ENCODE data around the gene HPSE. TPM values are rescaled to one million over a fixed set of nuclear protein-coding genes. Genes with fewer than 3 reads are reported as not detected.

HPSE gene
- total and polyA plus RNA-seq, 2 donors (not counting 3 experiments of a cell fraction or from before 2014, with no cell fraction given), result 3.5 to 7.0 TPM

GRCh38 chr4:83381173-83381572 lies 46.5 kb upstream of the HPSE start:
- CTCF ChIA-PET, result no interaction called here
- POLR2A ChIA-PET, result no interaction called here
- Histone ChIP-seq H3K27ac (ENCODE audit: insufficient read depth, low read depth, low read length) (no peak overlapping the region), H3K9ac (replicated peaks; ENCODE audit: extremely low read depth, insufficient read depth, low read length) (no peak overlapping the region), H3K36me3 (ENCODE audit: control insufficient read depth in 2 of 2, extremely low read depth in 1 of 2, insufficient read depth in 2 of 2, low read length in 2 of 2) (no peaks in the 10 kb centered on the region), H3K9me1 (replicated peaks; ENCODE audit: control insufficient read depth, extremely low read depth, insufficient read depth, low read length) (no peaks in the 10 kb centered on the region), H3K4me3 (replicated peaks in 1 of 3; ENCODE audit: insufficient read depth in 1 of 3, low read depth in 1 of 3, low read length in 3 of 3) (no peak overlapping the region), H4K20me1 (replicated peaks; ENCODE audit: control insufficient read depth, extremely low read depth, insufficient read depth, low read length) (no peaks in the 10 kb centered on the region), H3K9me3 (replicated peaks; ENCODE audit: control insufficient read depth, insufficient read depth, low read length) (no peaks in the 10 kb centered on the region), H3K79me2 (ENCODE audit: control insufficient read depth, insufficient read depth, low read length) (no peaks in the 10 kb centered on the region), H2AFZ (ENCODE audit: low read depth, low read length) (no peak overlapping the region), H3K27me3 (ENCODE audit: control insufficient read depth in 2 of 2, insufficient read depth in 2 of 2, low read length in 2 of 2) (no peaks in the 10 kb centered on the region), H3K4me2 (ENCODE audit: insufficient read depth, low read length) (no peak overlapping the region), H3K4me1 (ENCODE audit: control insufficient read depth, extremely low read depth, insufficient read depth, low read length) (no peaks in the 10 kb centered on the region)
- intact Hi-C loops (cut with micrococcal nuclease) (no loop called here), dilution Hi-C loops (cut with MboI; ENCODE audit: extremely low pct_ligation_motif_present, low sequenced_read_pairs) (no loop called here)
- no peak for DNase-seq (ENCODE audit: low read depth, low spot score)
- no peak for FAIRE-seq
- no peak for TF ChIP-seq EZH2 (IDR thresholded peaks at IDR 0.05; ENCODE audit: borderline replicate concordance, low read depth, low read length, severe bottlenecking)
- no peak for TF ChIP-seq CTCF (IDR thresholded peaks at IDR 0.05; ENCODE audit: extremely low read depth in 1 of 2, insufficient read depth in 1 of 2, low read depth in 1 of 2, low read length in 2 of 2)
- no peak for TF ChIP-seq POLR2AphosphoS5 (IDR thresholded peaks at IDR 0.05; ENCODE audit: insufficient read depth, low read depth, low read length)
- no peak for TF ChIP-seq FOS (IDR thresholded peaks at IDR 0.05; ENCODE audit: borderline replicate concordance, insufficient read depth, low read length)
- no peak for TF ChIP-seq MYC (IDR thresholded peaks at IDR 0.05; ENCODE audit: low read depth, low read length)
- no peak for TF ChIP-seq GATA2 (IDR thresholded peaks at IDR 0.05; ENCODE audit: insufficient read depth, insufficient read length, low read depth, low read length)
- no peak for TF ChIP-seq MAX (IDR thresholded peaks at IDR 0.05; ENCODE audit: insufficient read depth, insufficient read length)
- no peak for TF ChIP-seq POLR2A (IDR thresholded peaks at IDR 0.05; ENCODE audit: low read depth, low read length)
- TF ChIP-seq JUN (IDR thresholded peaks at IDR 0.05; ENCODE audit: borderline replicate concordance, insufficient read depth, insufficient read length, low read depth), result no peak
- no TSS peak for BruUV-seq (replicated peaks)
